Activated CD4-positive, alpha-beta T cell treated with anti-CD3 and anti-CD28 coated beads, Interleukin-2, amount 50 U/mL, for 16 hours (primary cell): ENCODE results near the gene NFE2L3.
A peak's percentile ranks its signal among the peaks of the same experiment; 100 is the strongest.

Source experiments
- DNase-seq: peaks from one replicate; pipeline ENCODE4 v3.0.0-alpha.2; 2020

NFE2L3 gene

DNA sequence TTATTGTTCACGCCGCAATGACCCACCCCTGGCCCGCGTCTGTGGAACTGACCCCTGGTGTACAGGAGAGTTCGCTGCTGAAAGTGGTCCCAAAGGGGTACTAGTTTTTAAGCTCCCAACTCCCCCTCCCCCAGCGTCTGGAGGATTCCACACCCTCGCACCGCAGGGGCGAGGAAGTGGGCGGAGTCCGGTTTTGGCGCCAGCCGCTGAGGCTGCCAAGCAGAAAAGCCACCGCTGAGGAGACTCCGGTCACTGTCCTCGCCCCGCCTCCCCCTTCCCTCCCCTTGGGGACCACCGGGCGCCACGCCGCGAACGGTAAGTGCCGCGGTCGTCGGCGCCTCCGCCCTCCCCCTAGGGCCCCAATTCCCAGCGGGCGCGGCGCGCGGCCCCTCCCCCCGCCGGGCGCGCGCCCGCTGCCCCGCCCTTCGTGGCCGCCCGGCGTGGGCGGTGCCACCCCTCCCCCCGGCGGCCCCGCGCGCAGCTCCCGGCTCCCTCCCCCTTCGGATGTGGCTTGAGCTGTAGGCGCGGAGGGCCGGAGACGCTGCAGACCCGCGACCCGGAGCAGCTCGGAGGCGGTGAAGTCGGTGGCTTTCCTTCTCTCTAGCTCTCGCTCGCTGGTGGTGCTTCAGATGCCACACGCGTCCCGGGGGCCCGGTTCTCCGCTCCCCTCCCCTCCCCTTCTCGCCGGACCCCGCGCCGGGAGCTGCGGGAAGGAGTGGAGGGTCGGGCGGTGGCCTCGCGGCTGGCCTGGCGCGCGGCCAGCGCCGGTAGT is 49.4 kb downstream of the NFE2L3 start, which contains the start of gene CBX3:
Gene CBX3 (plus strand): TSS at position 499 of the 772 bp plus-strand sequence. CDS start 1,254 bp downstream, outside the sequence.
- DNase-seq, result peak; percentile 96

DNA sequence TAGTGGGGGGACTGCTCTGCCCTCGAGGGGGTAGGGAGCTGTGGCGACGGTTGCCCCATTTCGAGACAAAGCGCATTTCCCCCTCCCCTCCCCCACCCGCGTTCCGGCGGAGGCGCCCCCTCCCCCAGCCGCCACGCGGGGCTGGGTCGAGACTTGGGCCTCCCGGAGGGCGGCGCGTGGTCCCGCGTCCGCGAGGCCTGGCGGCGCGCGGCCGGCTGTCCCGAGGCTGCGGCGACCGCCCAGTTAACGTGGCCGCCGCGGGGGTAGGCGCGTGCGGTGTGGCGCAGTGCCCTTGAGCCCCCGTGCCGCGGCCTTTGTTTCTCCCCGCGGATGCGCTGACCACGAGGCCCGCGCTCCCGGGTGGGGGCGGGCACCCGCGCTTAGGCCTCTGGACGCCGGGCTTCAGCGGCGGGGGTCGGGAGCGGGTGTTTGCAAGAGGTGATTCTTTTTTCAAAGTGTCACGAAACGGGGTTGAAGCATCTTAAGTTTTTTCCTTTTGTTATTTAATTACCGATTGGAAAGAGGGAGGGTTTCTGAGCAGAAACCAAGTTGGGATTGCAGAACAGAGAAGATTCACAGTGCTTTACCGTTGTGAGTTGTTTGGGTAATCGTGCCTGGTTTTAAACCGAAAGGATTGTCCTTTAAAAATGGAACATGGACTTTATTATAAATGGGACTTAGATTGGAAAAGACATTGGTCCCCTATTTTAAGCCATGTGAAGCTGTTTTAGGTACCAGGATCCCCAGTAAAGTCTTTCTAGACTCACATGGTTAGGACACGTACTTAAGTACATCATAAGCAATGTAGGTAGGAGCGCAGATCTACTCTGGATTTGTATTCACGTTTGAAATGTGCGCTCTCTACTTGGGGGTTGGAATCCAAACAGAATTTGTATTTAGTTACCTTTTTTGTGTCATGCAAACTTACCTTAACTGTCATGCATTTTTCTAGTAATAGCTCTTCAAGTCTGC is 50.3 kb downstream of the NFE2L3 start:
- DNase-seq, result peak; percentile 63

DNA sequence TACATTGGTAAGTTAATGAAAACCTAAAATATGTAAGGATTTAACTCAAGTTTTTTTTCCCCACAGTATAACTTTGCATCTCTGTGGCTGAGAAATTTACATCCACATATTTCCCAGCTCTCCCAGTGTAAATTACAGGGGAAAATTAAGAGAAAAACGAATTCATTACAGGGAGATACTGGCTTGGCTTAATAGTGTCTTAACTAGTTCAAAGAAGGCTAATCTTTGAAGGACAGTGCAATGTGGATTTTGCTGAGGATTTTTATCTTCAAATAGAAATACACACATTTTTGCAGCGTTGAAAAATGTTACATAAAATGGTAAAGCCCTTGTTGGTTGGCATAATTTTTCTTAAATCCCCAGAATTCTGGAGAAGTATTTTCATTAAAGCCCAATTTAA is 51.0 kb downstream of the NFE2L3 start:
- no peak for DNase-seq

DNA sequence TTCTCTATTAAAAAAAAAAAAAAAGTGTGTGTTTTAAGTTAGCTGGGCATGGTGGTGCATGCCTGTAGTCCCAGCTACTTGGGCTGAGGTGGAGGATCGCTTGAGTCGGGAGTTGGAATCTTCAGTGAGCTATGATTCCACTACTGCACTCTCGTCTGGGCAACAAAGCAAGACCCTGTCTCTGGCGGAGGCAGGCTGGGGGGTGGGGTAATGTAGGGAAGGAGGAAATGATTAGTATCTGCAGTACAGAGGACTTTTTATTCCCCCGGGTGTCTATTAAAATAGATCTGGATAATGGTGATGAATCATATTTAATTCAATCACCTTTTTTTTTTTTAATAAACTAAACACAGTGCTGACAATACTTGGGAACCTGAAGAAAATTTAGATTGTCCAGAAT is 56.0 kb downstream of the NFE2L3 start:
- DNase-seq, result no peak

DNA sequence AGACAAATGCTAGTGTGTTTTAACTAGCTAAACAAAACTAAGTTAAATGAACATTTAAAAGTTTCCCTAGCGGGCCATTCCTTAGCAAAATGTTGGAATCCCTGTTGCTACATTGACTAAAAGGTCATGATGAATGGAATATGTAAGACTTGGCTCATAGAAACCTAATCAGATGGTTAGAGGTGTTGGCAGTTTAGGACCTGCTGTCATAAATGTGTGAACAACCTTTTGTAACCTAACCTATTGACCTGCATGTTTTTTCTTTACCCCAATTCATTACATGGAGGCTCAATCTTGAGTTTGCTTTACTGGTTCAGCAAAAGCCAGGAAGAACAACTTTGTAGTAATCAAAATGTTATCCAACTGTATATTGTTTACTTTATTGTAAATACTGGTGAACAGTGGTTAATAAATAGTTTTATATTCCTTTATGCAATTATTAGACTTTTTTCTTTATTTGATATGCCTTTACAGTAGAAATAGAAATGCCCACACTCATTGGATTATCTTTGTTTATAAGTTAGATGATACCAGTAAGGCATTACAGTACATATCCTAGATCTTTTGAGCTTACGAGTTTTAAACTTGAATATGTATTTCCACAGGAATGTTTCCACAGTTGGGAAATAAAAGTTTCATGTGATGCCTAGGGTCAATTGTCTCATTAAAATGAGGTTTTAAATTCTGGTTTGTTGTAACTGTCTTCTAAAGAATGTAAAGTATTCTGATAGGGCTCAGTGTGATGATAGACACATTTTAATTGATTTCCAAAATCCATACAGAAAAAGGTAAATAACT is 61.1 kb downstream of the NFE2L3 start:
- no peak for DNase-seq

DNA sequence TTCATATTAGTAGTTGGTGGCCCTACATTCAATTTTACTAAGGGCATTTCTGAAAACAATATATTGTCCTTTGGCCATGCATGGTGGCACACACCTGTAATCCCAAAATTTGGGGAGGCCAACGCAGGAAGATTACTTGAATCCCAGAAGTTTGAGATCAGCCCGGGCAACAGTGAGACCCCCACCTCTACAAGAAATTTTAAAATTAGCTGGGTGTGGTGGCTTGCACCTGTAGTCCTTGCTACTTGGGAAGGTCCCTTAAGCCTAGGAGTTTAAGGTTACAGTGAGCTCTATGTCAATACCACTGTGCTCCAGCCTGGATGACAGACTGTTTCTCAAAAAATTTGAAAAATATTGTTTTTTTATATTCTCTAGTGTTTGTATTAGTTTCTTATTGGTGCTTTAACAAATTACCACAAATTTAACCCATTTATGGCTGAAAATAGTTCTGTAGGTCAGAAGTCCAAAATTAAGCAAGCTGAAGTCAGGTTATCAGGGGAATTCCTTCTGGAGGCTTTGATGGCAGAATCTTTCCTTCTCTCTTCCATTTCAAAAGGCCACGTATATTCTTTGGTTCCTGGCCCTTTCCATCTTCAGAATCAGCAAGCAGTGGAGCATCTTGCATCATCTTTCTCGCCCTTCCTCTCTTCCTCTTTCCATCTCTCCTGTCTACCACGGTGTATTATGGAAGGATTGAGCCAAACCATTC is 62.0 kb downstream of the NFE2L3 start:
- no peak for DNase-seq

DNA sequence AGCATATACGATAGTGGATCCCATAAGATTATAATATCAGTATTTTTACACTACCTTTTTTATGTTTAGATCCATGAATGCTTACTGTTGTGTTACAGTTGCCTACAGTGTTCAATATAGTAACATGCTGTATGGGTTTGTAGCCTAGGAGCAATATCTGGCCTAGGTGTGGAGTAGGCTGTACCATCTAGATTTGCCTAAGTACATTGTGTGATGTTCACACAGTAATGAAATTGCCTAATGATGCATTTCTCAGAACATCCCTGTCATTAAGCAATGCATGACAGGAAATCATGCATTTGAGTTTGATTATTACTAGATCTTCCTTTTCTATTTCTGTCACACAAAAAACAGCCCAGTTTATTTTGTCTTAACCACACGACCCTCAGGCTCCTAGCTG is 64.1 kb downstream of the NFE2L3 start:
- DNase-seq, result peak; percentile 41

DNA sequence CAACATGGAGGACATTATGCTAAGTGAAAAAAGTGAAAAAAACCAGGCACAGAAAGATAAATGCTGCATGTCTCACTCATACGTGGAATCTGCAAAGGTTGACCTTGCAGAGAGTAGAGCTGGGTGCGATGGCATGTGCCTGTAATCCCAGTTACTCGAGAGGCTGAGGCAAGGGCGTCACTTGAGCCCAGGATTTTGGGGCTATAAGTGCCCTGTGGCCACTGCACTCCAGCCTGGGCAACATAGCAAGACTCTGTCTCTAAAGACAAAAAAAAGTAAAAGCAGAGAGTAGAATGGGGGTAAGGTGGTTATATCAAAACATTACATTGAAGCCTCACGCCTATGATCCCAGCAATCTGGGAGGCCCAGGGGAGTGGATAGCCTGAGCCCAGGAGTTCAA is 72.4 kb downstream of the NFE2L3 start:
- DNase-seq, result no peak

DNA sequence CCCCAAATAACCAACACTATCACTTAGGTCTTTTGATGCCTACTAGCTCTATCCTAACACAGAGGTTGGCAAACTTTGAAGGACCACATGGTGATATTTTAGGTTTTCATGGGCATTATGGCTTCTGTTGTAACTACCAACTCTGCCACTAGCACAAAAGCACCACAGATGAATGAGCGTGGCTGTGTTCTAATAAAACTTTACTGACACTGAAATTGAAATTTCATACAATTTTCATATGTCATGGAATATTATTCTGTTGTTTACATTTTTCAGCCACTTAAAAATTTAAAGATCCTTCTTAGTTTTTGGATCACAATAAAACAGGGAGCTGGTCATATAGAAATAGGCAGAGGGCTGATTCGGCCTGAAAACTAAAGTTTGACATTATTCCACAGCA is 76.0 kb downstream of the NFE2L3 start:
- DNase-seq, result no peak

DNA sequence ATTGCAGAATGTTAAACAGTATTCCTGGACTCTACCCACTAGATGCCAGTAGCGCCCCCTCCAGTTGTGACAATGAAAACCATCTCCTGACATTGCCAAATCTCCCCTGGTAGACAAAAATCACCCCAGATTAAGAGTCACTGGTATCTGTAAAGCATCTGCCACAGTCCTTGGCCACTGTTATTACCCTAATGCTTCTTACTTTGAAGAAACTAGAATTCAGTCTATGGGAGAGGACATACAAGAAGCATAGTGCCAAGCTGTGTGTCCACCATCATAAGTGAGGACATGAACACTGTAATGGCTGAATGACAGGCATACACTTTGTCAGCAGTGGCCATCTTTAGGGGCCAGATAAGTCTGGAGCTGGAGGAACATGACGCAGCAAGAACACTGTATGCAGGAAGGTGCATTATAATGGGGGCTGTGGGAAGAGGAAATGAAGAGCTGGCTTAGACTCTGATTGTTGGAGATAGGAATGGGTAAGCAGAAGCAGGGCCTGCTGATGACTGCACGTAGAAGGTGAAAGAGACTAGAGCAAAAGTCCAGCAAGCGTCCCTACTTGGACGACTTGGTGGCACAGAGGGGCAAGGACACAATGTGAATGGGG is 82.0 kb downstream of the NFE2L3 start:
- DNase-seq, result no peak
